HEK293T (cell line): ENCODE data around the gene EXOC6.

Experiments used
- ARNT ChIP-seq: fragments of 450-650 bp; IDR thresholded peaks from 2 replicates; pipeline ENCODE4 v1.6.1; 2017; ENCODE audit warnings: mild to moderate bottlenecking
- BHLHE40 ChIP-seq: fragments of 450-650 bp; IDR thresholded peaks from 2 replicates; pipeline ENCODE4 v1.6.1; 2016; ENCODE audit warnings: mild to moderate bottlenecking, moderate library complexity, borderline replicate concordance
- FOXK2 ChIP-seq: fragments of 450-650 bp; IDR thresholded peaks from 2 replicates; pipeline ENCODE4 v1.6.1; 2016; ENCODE audit warnings: mild to moderate bottlenecking
- FOXM1 ChIP-seq: fragments of 450-650 bp; IDR thresholded peaks from 2 replicates; pipeline ENCODE4 v1.6.1; 2017; ENCODE audit warnings: mild to moderate bottlenecking, borderline replicate concordance
- LEF1 ChIP-seq: fragments of 450-650 bp; IDR thresholded peaks from 2 replicates; pipeline ENCODE4 v1.6.1; 2017; ENCODE audit warnings: mild to moderate bottlenecking, borderline replicate concordance
- SP1 ChIP-seq: fragments of 450-650 bp; IDR thresholded peaks from 2 replicates; pipeline ENCODE4 v1.6.1; 2017

- TF ChIP-seq SP1 (no peak), FOXM1 (no peak), BHLHE40 (no peak), LEF1 (no peak), ARNT (no peak), FOXK2 (no peak)
Observed at GRCh38 chr10:93088466-93088865, 240.1 kb downstream of the EXOC6 start.
